Hematopoietic multipotent progenitor cell treated with erythropoietin and hydrocortisone succinate and interleukin-3 and kit ligand, for 15 days (in vitro differentiated cells): ENCODE data around the gene TAS1R1.

ENCODE experiments used
- DNase-seq: peaks from one replicate; pipeline ENCODE4 v3.0.0-alpha.2; 2015; ENCODE audit warnings: low spot score

TAS1R1 gene

DNA sequence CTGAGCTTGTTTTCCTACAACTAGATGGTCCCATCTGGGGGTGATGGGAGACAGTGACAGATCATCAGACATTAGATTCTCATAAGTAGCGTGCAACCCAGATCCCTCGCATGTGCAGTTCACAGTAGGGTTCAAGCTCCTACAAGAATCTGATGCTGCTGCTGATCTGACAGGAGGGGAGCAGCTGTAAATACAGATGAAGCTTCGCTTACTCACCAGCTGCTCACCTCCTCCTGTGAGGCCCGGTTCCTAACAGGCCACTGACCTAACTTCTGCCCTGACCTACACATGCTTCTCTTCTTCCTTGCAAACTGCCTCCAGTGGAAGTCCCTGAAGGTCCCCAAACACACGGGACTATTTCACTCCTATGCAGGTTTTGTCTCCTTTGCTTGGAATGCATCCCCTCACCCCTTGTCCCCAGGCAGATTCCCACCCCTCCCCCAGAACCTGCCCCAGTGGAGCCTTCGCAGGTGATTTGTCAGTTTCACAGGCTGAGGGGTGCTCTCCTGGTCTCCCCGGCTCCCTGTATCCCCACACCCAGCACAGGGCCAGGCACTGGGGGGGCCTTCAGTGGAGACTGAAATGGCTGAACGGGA is 19.0 kb downstream of the TAS1R1 start:
- no peak for DNase-seq

DNA sequence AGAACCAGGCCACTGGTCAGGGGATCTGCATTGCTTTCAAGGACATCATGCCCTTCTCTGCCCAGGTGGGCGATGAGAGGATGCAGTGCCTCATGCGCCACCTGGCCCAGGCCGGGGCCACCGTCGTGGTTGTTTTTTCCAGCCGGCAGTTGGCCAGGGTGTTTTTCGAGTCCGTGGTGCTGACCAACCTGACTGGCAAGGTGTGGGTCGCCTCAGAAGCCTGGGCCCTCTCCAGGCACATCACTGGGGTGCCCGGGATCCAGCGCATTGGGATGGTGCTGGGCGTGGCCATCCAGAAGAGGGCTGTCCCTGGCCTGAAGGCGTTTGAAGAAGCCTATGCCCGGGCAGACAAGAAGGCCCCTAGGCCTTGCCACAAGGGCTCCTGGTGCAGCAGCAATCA is 19.7 kb downstream of the TAS1R1 start:
- DNase-seq, result no peak

DNA sequence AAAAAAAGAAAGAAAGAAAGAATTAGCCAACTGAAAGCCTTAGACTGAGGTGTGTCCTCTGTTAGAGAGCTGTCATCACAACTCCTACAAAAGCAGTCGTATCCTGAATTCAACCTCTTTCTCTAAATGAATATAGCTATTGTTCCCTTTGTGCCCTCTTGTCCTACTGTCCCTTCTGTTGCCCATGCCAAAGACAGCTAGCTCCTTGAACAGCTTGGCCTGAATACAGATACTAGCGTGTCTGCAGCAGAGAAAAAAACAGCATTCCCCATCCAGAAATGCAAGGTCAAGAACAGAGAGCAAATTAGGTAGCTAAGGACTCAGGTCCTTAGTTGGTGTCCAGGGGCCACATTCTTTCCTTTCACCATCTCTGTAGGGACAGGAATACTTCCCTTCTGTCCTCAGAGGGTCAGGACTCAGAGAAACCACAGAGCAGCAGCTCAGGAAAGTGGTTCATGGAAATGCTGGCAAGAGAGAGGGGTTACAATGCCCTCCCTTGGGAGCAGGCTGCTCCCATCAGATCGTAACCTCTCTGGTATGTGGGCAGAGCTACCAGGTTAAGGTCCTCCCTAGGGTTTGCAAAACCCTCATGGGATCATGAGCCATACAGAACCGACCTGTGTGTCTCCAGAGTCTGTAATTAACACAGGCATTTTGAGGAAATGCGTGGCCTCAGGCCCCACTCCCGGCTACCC is 22.9 kb downstream of the TAS1R1 start:
- no peak for DNase-seq

DNA sequence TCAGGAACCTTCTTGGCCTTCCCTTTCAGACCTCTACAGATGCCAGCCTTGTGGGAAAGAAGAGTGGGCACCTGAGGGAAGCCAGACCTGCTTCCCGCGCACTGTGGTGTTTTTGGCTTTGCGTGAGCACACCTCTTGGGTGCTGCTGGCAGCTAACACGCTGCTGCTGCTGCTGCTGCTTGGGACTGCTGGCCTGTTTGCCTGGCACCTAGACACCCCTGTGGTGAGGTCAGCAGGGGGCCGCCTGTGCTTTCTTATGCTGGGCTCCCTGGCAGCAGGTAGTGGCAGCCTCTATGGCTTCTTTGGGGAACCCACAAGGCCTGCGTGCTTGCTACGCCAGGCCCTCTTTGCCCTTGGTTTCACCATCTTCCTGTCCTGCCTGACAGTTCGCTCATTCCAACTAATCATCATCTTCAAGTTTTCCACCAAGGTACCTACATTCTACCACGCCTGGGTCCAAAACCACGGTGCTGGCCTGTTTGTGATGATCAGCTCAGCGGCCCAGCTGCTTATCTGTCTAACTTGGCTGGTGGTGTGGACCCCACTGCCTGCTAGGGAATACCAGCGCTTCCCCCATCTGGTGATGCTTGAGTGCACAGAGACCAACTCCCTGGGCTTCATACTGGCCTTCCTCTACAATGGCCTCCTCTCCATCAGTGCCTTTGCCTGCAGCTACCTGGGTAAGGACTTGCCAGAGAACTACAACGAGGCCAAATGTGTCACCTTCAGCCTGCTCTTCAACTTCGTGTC is 23.7 kb downstream of the TAS1R1 start:
- DNase-seq, result no peak

DNA sequence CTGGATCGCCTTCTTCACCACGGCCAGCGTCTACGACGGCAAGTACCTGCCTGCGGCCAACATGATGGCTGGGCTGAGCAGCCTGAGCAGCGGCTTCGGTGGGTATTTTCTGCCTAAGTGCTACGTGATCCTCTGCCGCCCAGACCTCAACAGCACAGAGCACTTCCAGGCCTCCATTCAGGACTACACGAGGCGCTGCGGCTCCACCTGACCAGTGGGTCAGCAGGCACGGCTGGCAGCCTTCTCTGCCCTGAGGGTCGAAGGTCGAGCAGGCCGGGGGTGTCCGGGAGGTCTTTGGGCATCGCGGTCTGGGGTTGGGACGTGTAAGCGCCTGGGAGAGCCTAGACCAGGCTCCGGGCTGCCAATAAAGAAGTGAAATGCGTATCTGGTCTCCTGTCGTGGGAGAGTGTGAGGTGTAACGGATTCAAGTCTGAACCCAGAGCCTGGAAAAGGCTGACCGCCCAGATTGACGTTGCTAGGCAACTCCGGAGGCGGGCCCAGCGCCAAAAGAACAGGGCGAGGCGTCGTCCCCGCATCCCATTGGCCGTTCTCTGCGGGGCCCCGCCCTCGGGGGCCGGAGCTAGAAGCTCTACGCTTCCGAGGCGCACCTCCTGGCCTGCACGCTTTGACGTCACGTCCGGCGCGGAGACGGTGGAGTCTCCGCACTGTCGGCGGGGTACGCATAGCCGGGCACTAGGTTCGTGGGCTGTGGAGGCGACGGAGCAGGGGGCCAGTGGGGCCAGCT is 24.4 kb downstream of the TAS1R1 start, which contains the start of gene ZBTB48:
Gene ZBTB48, plus strand, starts transcription at position 621 of the 745 bp plus-strand sequence. CDS start 616 bp downstream, outside the sequence.
- peak; percentile 99 for DNase-seq

DNA sequence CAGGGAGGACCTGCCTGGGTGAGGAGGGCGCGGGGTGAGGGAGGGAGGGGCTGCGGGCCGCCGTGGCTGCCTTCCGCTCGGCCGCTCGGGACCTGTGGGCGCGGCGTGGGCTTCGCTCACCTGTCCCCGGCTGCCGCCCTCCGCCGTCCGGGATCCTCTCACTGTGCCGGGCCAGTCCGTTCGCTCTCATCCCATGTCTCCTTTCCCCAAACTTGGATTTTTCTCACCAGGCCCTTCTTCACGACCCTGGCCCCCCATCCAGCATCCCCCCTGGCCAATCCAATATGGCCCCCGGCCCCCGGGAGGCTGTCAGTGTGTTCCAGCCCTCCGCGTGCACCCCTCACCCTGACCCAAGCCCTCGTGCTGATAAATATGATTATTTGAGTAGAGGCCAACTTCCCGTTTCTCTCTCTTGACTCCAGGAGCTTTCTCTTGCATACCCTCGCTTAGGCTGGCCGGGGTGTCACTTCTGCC is 25.0 kb downstream of the TAS1R1 start:
- DNase-seq, result no peak

DNA sequence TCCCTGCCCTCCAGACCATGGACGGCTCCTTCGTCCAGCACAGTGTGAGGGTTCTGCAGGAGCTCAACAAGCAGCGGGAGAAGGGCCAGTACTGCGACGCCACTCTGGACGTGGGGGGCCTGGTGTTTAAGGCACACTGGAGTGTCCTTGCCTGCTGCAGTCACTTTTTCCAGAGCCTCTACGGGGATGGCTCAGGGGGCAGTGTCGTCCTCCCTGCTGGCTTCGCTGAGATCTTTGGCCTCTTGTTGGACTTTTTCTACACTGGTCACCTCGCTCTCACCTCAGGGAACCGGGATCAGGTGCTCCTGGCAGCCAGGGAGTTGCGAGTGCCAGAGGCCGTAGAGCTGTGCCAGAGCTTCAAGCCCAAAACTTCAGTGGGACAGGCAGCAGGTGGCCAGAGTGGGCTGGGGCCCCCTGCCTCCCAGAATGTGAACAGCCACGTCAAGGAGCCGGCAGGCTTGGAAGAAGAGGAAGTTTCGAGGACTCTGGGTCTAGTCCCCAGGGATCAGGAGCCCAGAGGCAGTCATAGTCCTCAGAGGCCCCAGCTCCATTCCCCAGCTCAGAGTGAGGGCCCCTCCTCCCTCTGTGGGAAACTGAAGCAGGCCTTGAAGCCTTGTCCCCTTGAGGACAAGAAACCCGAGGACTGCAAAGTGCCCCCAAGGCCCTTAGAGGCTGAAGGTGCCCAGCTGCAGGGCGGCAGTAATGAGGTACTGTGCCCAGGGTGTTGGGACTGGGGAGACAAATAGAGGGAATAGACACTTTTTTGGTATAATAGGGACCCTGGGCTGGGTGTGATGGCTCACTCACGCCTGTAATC is 25.7 kb downstream of the TAS1R1 start:
- no peak for DNase-seq

DNA sequence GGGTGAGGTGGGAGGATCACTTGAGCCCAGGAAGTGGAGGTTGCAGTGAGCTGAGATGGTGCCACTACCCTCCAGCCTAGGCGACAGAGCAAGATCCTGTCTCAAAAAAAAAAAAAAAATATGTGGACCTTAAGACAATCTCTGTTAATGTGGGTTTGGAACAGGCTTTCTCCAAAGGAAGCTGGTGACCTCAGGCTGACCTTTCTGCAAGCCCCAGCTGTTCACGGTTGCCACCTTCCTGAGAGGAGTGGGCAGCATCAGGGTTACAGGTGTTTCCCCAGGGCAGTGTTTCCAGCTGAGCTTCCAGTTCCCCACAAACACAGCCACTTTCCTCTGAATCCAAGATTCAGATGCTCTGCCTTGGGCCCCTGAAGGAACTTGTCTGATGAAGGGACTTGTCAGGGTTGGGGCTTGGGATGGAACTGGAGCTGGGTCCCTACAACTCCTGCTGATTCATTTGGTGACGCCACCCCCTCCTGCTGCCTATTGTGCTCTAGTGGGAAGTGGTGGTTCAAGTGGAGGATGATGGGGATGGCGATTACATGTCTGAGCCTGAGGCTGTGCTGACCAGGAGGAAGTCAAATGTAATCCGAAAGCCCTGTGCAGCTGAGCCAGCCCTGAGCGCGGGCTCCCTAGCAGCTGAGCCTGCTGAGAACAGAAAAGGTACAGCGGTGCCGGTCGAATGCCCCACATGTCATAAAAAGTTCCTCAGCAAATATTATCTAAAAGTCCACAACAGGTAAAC is 26.6 kb downstream of the TAS1R1 start:
- DNase-seq, result no peak

DNA sequence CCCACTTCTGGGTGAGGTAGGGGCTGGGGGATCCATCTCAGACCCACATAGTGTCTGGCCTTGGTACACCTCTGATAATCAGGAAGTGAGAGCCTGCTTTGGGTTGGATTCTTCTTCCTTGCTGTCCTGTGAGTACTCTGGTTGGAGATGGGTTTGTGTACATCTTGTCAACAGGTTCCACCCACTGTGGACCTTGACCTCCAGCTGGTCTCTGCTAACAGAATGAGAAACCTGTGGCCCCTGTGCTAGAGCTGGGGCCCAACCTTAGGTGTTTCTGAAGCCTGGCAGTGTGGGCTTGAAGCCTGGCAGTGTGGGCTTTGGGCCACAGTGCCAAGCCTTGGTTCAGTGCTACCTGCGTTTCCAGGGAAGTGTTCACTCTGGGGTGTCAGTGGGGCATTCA is 27.3 kb downstream of the TAS1R1 start:
- DNase-seq, result no peak

DNA sequence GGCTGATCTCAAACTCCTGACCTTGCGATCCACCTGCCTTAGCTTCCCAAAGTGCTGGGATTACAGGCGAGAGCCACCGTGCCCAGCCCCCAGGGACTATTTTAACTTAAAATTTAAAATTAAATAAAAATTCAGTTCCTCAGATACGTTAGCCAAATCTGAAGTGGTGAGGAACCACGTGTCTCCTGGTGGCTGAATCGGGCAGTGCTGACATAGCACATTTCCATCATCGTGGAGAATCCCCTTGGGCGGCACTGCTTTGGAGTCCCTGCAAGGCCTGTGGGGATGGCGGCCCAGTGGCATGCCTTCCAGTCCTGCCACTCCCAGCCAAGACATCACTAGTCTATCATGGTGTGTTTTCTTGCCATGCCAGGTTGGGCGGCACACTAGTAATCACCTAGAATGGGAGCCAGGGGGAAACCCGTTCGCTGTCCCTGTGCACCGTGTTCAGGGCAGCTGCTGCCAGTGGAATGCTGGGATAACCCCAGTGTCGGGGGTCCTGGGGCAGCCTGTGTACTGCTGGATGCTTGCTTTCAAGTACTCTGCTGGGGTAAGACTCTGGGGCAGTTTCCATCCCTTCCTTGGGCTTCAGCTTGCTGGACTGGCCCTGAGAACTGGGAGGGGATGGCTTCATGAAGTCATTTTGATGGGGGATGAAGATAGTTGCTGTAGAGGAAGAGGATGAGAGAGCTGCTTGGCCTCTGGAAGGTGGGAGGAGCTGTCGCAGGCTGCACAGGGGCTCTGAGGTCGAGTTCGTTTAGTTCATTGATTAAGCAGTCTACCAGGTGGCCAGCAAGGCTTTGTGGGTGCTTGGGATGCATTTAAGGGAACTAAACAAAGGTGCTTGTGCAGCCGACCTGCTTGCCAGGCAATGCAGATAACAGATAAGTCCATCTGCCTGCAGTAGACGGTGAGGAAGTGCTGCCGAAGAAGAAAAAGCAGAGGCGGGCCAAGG is 29.3 kb downstream of the TAS1R1 start:
- no peak for DNase-seq

DNA sequence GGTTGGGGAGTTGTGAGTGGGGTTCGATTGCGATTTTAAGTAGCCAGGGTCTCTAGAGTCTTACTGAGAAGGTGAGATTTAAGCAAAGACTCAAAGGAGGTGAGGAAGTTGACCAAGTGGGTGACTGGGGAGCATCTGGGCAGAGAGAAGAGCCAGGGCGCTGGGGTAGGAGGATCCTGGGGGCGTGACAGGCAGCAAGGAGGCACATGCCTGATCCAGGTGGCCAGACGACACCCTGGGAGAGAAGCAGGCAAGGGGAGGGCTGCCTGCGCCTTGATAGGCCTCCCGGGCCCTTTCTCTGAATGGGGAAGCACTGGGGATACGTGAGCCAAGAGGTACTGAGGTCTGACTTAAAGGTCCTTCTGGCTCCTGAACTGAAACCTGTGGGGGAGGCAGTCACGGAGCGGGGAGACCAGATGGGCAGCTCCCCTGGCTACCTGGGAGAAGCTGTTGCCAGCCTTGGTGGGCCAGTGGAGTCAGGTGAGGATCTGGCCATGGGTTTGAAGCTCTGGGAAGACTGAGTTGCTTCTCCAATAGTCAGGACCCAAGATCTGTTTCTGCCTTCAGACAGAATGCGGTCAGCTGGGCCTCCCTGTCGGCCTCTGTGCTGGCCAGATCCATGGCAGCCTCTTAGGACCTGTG is 30.1 kb downstream of the TAS1R1 start:
- no peak for DNase-seq

DNA sequence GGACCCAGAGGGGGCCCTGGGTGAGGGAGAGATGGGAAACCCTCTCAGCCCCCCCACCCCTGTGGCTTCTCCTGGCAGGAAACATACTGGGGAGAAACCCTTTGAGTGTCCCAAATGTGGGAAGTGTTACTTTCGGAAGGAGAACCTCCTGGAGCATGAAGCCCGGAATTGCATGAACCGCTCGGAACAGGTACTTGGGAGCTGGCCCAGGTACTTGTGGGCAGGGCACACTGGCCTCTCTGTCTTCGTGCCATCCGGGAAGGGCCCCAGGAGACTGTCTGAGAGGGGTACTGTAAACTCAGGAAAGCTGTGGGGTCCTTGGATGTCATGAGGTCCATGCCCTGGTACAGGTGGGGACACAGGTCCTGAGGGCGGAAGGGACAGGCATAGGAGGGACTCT is 30.7 kb downstream of the TAS1R1 start:
- DNase-seq, result no peak

DNA sequence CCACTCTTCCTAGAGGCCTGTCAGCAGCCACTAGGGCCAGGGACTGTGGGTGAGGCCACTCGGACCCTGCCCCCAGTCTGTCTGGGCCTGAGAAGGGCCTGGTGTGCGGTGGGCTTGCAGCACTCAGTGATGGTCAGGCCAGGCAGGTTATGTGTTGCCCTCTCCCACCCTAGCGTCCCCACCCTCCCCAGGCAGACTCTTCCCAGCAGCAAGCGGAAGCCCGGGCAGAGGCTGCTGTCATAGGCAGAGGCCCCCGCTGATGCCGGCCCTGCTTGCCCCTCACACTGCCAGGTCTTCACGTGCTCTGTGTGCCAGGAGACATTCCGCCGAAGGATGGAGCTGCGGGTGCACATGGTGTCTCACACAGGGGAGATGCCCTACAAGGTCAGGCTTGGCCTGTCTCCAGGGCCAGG is 31.3 kb downstream of the TAS1R1 start:
- no peak for DNase-seq

DNA sequence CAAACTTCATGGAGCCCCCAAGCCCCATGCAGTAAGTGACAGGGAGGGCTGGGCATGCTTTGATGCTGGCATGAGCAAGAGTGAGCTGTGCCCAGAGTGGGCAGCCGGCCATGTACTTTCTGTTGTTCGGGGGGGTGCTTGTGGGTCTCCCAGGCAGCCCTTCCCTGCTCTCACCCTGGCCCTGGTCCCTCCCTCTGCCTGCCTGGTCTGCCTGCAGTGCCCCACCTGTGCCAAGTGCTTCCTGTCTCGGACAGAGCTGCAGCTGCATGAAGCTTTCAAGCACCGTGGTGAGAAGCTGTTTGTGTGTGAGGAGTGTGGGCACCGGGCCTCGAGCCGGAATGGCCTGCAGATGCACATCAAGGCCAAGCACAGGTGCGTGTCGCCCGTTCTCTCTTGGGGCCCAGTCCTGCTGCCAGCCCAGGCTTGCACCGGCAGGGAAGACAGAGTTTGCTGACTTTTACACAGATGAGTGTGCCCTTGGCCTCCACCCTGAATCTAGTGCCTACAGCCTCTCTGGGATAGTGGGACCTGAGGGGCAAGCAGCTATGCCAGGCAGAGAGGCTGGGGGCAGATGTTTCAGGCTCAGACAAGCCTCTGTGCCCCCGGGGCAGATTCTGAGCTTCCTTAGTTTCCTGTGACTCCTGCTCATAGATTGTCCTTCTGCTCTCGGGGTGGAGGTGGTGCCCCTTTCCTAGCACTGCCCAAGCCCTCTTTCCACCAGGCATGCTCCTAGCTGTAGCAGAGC is 32.3 kb downstream of the TAS1R1 start:
- DNase-seq, result no peak

DNA sequence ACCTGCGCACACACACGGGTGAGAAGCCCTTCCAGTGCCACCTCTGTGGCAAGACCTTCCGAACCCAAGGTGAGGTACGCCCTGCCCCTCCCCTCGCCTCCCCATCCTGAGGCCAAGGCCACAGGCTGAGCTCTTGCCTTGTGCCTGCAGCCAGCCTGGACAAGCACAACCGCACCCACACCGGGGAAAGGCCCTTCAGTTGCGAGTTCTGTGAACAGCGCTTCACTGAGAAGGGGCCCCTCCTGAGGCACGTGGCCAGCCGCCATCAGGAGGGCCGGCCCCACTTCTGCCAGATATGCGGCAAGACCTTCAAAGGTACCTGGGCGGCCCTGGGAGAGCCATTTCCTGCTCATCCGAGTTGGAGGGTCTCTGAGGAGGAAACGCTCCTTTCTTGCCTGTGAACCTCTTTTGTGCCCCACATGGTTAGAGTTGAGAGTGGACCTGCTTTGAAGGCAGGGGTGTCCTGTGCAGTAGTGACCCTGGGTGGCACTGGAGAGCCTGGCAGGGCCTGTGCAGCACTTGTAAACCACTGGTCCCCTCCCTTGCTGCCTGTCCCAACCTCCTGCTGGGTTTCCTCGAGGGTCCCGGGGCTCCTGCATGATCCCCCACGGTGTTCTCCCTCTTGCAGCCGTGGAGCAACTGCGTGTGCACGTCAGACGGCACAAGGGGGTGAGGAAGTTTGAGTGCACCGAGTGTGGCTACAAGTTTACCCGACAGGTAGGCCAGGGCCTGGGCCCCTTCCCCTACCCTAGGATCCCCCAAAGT is 33.2 kb downstream of the TAS1R1 start:
- DNase-seq, result no peak

DNA sequence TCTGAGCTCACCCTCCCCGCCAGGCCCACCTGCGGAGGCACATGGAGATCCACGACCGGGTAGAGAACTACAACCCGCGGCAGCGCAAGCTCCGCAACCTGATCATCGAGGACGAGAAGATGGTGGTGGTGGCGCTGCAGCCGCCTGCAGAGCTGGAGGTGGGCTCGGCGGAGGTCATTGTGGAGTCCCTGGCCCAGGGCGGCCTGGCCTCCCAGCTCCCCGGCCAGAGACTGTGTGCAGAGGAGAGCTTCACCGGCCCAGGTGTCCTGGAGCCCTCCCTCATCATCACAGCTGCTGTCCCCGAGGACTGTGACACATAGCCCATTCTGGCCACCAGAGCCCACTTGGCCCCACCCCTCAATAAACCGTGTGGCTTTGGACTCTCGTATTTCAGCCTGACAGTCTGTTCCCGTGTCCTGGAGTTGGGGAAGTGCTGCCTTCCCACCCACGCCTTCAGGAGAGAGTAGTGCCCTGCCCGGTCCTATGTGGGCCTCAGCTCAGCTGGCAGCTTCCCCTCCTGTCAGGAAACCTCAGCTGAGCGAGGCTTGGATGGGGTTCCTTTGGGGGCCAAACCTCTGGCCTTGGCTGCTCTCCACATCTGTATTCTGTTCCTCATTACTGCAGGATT is 33.9 kb downstream of the TAS1R1 start:
- DNase-seq, result no peak

DNA sequence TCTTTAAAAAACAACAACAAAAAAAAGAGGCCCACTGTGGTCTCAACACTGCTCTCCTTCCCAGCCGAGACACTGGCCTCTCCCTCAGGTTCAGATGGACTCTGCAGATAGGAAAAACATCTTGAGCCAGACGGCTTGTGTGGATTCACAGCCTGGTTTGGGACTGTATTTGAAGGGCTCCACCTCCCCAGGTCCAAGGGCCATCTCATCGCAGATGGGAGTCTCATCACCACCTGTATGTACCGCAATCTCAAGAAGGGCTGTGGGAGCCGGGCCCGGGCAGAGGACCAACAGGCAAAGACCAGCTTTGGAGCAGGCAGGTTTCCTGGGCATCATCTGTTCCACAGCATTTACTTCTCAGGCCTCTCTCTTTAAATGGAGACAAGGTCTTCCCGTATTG is 34.9 kb downstream of the TAS1R1 start:
- no peak for DNase-seq
